AG09309 (cell line): ENCODE measurements around the gene UROC1.

Experiments used
- DNase-seq: peaks from one replicate; pipeline ENCODE4 v3.0.0-alpha.2; 2010; ENCODE audit warnings: low read depth
- H3K4me3 ChIP-seq: 2 replicates; pipeline ENCODE4 v1.5.1; 2011; ENCODE audit warnings: mild to moderate bottlenecking, low read depth, low read length, moderate library complexity; ENCODE audit not compliant: control insufficient read depth
- CTCF ChIP-seq: IDR thresholded peaks from 2 replicates; pipeline ENCODE4 v1.5.1; 2011; ENCODE audit warnings: mild to moderate bottlenecking, low read depth, low read length, inconsistent platforms; ENCODE audit not compliant: insufficient read depth, control insufficient read depth; ENCODE audit errors: missing control alignments

UROC1 gene

GRCh38 chr3:126555795-126556636, 38.4 kb upstream of the UROC1 start:
- no peak overlapping the region for H3K4me3 ChIP-seq
- no peak for TF ChIP-seq CTCF
- DNase-seq, result no peak

GRCh38 chr3:126554560-126555525, 37.3 kb upstream of the UROC1 start:
- no peak for TF ChIP-seq CTCF
- DNase-seq, result no peak
- H3K4me3 ChIP-seq, result no peak overlapping the region

GRCh38 chr3:126553284-126554084, 35.9 kb upstream of the UROC1 start:
- TF ChIP-seq CTCF, result no peak
- no peak for DNase-seq
- no peak overlapping the region for H3K4me3 ChIP-seq

- no peak for TF ChIP-seq CTCF
- DNase-seq, result no peak
- H3K4me3 ChIP-seq, result no peak overlapping the region
These were observed 35.2 kb upstream of the UROC1 start for GRCh38 chr3:126552688-126553283.

GRCh38 chr3:126551839-126552687, 34.5 kb upstream of the UROC1 start:
- no peak for DNase-seq
- no peak overlapping the region for H3K4me3 ChIP-seq
- no peak for TF ChIP-seq CTCF
